Mucosa of gallbladder (tissue), 1 donor: ENCODE measurements around the gene FECH. TPM values are rescaled to one million over a fixed set of nuclear protein-coding genes. Genes with fewer than 3 reads are reported as not detected.
"Not testable (repeated sequence)": the region's sequence is repeated elsewhere in the genome, so short reads cannot be mapped to it uniquely, and the experiment has no call there.

Experiments
- DNase-seq: peaks from one replicate; pipeline ENCODE4 v3.0.0-alpha.2; 2020; ENCODE audit warnings: low spot score
- total RNA-seq: library from RNA; stranded (reverse); gene quantifications from one replicate; pipeline ENCODE4 v1.2.1, GENCODE V29; 2021
- donor health status: DM: no; HTN: no; CAD: no.

Gene FECH, protein sequence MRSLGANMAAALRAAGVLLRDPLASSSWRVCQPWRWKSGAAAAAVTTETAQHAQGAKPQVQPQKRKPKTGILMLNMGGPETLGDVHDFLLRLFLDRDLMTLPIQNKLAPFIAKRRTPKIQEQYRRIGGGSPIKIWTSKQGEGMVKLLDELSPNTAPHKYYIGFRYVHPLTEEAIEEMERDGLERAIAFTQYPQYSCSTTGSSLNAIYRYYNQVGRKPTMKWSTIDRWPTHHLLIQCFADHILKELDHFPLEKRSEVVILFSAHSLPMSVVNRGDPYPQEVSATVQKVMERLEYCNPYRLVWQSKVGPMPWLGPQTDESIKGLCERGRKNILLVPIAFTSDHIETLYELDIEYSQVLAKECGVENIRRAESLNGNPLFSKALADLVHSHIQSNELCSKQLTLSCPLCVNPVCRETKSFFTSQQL
- total RNA-seq, result 20.0 TPM

DNA sequence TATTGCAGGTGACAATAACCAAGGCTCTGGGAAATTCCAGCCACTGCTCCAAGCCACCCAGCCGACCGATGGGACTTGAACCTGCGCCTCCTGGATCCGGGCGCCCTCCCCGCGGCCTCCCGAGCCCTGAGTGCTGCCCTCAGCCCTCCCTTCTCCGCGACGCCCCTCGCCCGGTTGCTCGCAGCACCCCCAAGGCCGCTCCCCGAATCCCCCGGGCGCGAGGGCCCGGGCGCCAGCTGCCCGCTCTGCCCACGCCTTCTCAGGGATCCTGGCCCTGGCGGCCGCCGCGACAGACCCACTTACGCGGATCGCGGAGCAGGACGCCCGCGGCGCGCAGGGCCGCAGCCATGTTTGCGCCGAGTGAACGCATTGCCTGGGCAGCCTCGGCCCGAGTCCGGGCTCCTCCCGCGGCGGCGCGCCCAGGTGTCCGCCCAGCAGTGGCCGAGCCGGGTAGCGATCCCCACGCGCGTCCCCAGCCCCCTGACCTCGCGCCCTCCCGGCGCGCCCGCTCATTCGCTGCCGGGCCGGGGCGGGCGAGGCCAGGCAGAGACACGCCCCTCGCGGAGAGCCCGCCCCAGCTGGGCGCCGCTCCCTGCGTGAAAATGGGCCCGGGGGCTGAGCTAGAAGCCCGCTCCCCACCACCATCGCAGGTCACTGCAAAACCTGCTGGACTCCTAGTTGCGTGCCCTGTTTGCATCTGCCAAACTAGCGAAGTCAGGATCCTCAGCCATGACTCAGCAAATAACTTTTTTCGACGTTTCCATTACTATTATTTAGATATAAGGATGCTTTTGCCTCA, at the start of gene FECH:
TSS of gene FECH (minus strand) at position 452 of the 799 bp plus-strand sequence. CDS start at position 370, 82 bp downstream.
- peak; percentile 76 for DNase-seq

DNA sequence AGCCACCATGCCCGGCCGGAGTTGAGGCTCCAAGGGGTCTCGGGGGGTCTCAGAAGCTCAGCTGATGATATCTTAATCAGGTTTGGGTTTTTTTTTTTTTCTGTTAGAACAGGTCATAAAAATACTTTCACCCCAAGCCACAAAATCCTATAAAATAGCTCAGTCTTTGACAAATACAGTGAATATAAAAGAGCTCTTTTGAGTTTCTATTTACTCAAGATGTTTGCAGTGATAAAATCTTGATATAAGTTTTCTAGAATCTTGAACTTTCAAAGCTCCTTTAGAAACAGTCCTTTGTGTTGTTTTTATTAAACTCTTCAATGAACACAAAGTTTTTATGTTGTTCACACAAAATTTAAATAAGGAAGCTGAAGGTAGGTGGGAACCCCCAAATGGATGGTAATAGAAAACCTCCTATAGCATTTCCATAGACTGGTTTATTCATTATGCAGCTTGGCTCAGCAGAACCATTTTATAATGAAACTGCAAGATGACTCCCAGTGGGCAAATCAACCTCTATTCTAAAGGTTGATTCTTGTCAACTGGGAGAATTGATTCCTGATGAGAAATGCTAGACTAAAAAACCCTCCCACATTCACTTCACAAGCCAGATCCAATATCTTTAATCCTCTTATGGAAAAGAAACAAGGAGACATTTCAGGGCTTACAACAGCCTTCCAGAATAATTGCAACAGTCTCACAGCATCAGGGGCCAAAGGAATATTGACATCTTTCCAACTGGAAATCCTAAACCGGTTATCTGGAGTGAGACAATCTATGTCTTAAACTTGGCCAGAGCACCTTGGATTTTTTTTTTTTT, 48.7 kb upstream of the FECH start:
- DNase-seq, result no peak

DNA sequence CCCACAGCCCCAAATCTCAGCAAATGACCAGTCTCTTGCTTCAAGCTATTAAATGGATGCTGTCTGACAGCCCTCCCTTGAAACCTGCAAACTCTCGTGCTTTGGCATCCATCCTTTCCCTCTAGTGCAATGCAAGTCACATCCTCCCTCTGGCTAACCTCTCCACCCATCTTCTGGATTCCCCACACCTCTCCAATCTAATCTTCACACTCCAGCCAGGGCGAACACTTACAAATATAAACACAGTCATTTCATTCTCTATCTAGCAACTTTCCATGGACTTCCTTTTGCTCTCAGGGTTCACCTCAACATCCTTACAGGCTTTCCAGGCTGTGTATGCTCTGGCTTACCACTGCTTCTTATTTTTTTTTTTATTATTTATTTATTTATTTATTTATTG, 45.2 kb upstream of the FECH start:
- no peak for DNase-seq

- DNase-seq, result no peak
Observed at GRCh38 chr18:57630754-57631595, 44.5 kb upstream of the FECH start.

DNA sequence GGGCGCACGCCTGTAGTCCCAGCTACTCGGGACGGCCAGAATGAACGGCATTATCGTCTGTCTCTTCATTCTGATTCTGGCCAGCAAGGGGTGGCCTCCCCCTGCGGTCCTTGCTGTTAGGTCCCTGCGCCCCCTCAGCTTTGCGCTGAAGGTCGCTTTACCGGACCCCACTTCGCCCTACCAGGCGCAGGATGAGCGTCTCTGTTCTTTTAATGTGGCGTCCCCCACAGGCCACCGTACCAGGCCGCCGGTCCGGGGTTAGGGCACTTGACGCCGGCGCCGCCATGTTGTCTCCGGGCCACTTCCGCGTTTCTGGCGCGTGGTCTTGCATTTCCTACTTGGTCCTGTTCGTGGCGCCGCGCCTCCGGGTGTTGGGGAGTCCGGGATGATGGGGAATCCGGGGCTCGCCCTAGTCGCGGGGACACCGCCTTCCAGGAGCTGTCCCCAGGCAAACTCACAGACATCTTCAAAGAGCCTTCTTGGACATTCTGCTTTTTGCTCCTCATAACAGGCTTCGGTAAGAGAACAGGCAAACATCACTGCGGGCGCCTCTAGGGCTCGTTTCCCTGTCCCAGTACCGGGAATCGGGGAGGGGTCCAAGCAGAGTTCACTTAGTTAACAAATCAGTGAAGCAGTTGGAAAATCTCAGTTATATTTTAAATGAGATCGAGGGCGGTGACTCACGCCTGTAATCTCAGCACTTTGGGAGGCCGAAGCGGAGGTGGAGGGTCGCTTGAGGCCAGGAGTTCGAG, 43.7 kb upstream of the FECH start:
- DNase-seq, result peak; percentile 97

DNA sequence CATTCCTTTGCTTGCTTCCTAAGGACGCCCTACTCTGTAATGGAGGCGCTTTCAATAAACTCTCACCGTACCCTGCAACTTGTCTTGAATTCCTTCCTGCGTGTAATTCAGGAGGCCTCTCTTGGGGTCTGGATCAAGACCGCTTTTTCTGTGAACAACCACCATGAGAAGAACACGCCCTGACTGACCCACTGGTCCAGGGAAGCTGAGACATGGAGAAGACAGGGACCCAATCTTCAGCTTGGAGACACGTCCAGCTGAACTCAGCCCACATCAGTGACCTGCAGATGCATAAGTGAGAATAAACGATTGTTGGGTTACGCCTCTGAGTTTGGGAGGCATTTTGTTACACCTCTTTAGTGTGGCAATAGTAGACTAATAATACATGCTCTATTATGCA, 42.9 kb upstream of the FECH start:
- no peak for DNase-seq

DNA sequence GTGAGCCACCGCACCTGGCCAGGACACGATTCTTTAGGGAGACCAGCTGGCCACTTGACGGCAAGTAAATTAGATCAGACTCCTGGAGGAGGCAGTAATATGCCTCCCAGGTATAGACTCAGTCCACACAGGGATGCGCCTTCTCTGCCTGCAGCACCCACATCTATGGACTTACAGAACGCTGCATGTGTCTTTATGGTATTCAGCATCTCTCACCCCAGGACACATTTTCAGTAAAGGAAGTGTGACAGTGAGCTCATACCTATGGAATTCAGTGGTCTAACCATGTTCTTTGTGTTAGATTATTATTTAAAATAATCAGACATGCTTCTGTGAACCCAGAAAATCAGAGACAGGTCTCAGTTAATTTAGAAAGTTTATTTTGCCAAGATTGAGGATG, 41.0 kb upstream of the FECH start:
- no peak for DNase-seq

- no peak for DNase-seq
Observed at GRCh38 chr18:57624988-57625387, 38.5 kb upstream of the FECH start.

DNA sequence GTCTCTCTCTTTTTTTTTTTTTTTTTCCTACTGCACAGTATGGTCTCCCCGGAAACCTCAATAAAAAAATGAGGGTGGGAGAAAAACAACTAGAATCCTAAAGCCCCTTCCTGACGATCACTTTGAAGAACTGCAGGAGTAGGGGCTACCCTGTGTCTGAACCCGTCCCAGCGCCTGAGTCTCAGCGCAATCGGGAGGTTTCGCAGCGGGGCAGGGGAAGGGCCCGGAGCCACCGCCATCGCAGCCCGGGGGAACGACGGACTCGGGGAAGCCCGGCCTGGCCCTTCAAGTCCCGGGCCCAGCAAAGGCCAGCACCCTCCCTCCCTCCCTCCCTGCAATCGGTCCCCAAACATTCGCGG, 34.7 kb upstream of the FECH start:
- DNase-seq, result no peak

DNA sequence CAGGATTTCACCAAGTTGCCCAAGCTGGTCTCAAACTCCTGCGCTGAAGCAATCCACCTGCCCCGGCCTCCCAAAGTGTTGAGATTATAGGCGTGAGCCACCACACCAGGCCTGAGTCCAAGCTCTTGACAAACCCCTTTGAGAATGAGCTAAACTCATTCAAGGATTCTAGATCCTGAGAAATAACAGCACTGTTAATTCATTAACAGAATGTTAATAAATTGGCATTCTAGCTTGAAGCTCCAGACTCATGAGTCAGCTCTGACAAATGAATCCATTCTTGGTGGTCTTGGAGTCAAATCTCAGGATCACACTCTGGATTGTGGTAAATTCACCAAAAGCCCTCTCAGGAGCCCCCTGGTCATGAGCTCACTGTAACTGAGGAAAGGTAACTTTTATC, 33.4 kb upstream of the FECH start:
- DNase-seq, result no peak

- DNase-seq, result no peak
Observed at GRCh38 chr18:57618910-57619309, 32.4 kb upstream of the FECH start.

DNA sequence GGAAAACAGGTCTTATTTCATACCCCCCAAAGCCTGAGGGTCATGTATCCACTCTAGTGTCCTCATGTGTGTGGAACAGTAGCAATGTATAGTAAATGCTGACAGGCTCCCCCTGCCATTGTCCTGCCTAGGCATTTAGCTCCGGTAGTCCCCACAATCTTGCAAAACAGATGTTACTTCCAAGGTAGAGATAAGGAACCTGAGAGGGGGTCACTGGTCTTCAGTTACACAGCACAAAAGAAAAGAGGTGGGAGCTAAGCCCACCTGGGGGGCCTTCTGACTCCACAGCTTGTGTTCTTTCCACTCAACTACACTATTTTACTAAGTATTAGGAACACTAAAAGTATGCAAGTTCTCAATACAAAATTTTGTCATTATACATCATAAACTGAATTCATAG, 17.4 kb upstream of the FECH start:
- DNase-seq, result no peak

GRCh38 chr18:57595347-57595746, 8.8 kb upstream of the FECH start:
- DNase-seq, result no peak

GRCh38 chr18:57592716-57593115, 6.2 kb upstream of the FECH start:
- not testable (repeated sequence) for DNase-seq

GRCh38 chr18:57589161-57589560, 2.7 kb upstream of the FECH start:
- DNase-seq, result no peak

- no peak for DNase-seq
Observed at GRCh38 chr18:57587098-57587661, 678 bp upstream of the FECH start.

GRCh38 chr18:57585855-57586250, 649 bp downstream of the FECH start:
- no peak for DNase-seq

GRCh38 chr18:57585421-57585820, 1.1 kb downstream of the FECH start:
- DNase-seq, result no peak

DNA sequence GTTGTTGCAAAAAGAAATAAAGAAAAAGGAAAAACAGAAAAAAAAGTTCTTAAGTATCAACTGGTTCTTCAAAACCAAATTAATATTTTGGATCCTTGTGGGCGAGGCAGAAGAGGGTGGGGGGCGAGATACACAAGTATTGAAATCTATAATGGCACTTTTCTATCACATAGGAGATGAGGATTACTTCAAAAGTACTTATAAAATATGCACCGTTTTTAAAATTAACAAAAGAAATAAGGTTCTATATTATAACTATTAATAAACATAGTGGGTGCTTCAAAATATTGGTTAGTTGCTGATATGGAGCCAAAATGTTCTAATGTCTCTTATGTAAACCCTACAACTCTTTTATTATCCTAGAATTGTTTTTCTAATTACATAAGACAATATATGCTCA, 2.1 kb downstream of the FECH start:
- DNase-seq, result no peak

GRCh38 chr18:57583297-57583835, 3.1 kb downstream of the FECH start:
- DNase-seq, result no peak
